ENCODE results near the gene MUSTN1. TPM values are rescaled to one million over a fixed set of nuclear protein-coding genes. Genes with fewer than 3 reads are reported as not detected.

Gene MUSTN1
- total and polyA plus RNA-seq, 11 donors = 13.5 to 207 (median 32.4) TPM

GRCh38 chr3:52851348-52851747, 16.5 kb upstream of the MUSTN1 start:
- Histone ChIP-seq H3K9me3 (no peaks in the 10 kb centered on the region), H3K27ac (no peak overlapping the region), H3K36me3 (peaks cover 0 to 84% (median 63%) of the 10 kb centered on the region in 9 donors), H3K27me3 (no peaks in the 10 kb centered on the region), H3K4me1 (peaks cover 0 to 5% (median 0%) of the 10 kb centered on the region in 12 donors), H3K4me3 (no peak overlapping the region)
- intact Hi-C loops (cut with DNase I) = loop anchor here in 8 of 10 donors (1.0 to 10.0 kb wide), 7 partner anchors 63 to 223 kb away; no protein-coding TSS in a partner anchor
- 66 to 80% (median 78%) methylated on average over 3 of the region's 3 CpGs for WGBS, 4 donors
- peak in 1 of 5 donors; percentile 20 for DNase-seq
- ATAC-seq = peak; percentile 39 to 63 (median 55)
- TF ChIP-seq, protein P1, sequence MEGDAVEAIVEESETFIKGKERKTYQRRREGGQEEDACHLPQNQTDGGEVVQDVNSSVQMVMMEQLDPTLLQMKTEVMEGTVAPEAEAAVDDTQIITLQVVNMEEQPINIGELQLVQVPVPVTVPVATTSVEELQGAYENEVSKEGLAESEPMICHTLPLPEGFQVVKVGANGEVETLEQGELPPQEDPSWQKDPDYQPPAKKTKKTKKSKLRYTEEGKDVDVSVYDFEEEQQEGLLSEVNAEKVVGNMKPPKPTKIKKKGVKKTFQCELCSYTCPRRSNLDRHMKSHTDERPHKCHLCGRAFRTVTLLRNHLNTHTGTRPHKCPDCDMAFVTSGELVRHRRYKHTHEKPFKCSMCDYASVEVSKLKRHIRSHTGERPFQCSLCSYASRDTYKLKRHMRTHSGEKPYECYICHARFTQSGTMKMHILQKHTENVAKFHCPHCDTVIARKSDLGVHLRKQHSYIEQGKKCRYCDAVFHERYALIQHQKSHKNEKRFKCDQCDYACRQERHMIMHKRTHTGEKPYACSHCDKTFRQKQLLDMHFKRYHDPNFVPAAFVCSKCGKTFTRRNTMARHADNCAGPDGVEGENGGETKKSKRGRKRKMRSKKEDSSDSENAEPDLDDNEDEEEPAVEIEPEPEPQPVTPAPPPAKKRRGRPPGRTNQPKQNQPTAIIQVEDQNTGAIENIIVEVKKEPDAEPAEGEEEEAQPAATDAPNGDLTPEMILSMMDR (IDR thresholded peaks at IDR 0.05) = peak; percentile 13 to 61 (median 44)
- TF ChIP-seq POLR2A (IDR thresholded peaks at IDR 0.05) = no peak

DNA sequence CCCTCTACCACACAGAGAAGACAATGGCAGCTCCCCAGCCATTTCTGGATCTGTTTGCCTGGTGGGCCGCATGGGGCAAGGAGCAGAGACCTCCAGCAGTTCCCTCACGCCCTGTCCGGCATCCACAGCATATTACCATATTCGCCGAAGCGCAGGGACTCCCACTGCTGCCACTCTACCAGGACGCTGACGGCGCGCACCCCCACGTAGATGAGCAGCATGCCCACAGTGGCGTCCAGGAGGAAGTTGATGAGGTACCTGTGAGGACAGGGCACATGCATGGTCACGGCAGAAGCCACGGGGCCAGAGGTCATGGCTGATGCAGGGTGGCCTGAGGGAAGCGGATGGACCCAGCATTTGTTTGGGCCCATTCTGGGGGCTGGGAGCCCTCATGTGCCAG, 14.8 kb upstream of the MUSTN1 start:
- H3K27ac ChIP-seq = no peak overlapping the region
- peaks cover under 1 to 20% (median 14%) of the 10 kb centered on the region in 12 donors for H3K4me1 ChIP-seq
- WGBS, 4 donors = 97% methylated on average over 14 to 15 of the region's 15 CpGs
- no peak for ATAC-seq
- TF ChIP-seq, protein P1 (IDR thresholded peaks at IDR 0.05) = no peak
- no peak for TF ChIP-seq POLR2A (IDR thresholded peaks at IDR 0.05)
- no peaks in the 10 kb centered on the region for H3K27me3 ChIP-seq
- intact Hi-C loops (cut with DNase I) = loop anchor here (2.0 to 10.0 kb wide), 8 partner anchors 45 to 225 kb away; partner anchors contain the start of gene STIMATE (in 1 of the 10)
- peak in 2 of 5 donors; percentile 15 to 47 for DNase-seq
- H3K4me3 ChIP-seq = no peak overlapping the region
- peaks cover 0 to 75% (median 57%) of the 10 kb centered on the region in 9 donors for H3K36me3 ChIP-seq
- H3K9me3 ChIP-seq = no peaks in the 10 kb centered on the region

DNA sequence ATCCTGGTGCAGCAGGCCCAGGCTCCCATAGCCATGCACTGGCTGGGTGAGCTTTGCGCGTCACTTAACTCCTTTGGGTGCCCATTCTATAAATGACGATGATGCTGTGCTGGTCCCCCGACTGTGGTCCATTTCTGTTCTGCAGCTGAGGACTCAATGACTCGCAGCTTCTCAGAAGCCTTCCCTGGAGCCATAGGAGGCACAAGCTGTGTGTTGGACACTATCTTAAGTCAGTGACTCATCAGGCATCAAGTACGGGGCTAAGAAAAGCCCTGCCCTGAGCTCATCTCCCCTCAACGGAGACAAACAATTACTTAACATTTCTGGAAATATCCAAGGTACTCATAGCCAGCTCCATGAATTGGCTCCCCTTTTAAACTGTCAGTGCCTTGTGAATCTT, 13.8 kb upstream of the MUSTN1 start:
- DNase-seq (peak in 2 of 5 donors; percentile 0 to 8), ATAC-seq (peak in 1 of 4 donors; percentile 15)
- Histone ChIP-seq H3K4me3 (no peak overlapping the region), H3K27ac (no peak overlapping the region), H3K9me3 (no peaks in the 10 kb centered on the region), H3K27me3 (no peaks in the 10 kb centered on the region), H3K36me3 (peaks cover 0 to 66% (median 46%) of the 10 kb centered on the region in 9 donors), H3K4me1 (peaks cover 3 to 30% (median 21%) of the 10 kb centered on the region in 12 donors)
- intact Hi-C loops (cut with DNase I) = loop anchor here in 7 of 10 donors (2.0 to 5.0 kb wide), 4 partner anchors 46 to 224 kb away; partner anchors contain the start of gene STIMATE (in 1 of the 7)
- TF ChIP-seq POLR2A (IDR thresholded peaks at IDR 0.05) = no peak
- TF ChIP-seq, protein P1 (IDR thresholded peaks at IDR 0.05) = no peak
- WGBS, 4 donors = 69 to 83% (median 75%) methylated on average over 6 to 7 of the region's 7 CpGs

GRCh38 chr3:52847726-52848125, 12.9 kb upstream of the MUSTN1 start:
- no peak for ATAC-seq
- TF ChIP-seq, protein P1 (IDR thresholded peaks at IDR 0.05) = no peak
- TF ChIP-seq POLR2A (IDR thresholded peaks at IDR 0.05) = no peak
- Histone ChIP-seq H3K9me3 (no peaks in the 10 kb centered on the region), H3K27me3 (no peaks in the 10 kb centered on the region), H3K4me3 (no peak overlapping the region), H3K4me1 (peaks cover 3 to 39% (median 27%) of the 10 kb centered on the region in 12 donors), H3K36me3 (peaks cover 0 to 64% (median 42%) of the 10 kb centered on the region in 9 donors), H3K27ac (no peak overlapping the region)
- intact Hi-C loops (cut with DNase I) = loop anchor here in 7 of 10 donors (2.0 to 5.0 kb wide), 4 partner anchors 47 to 225 kb away; partner anchors contain the start of gene STIMATE (in 1 of the 7)
- WGBS, 4 donors = 91 to 94% (median 92%) methylated on average over 7 of the region's 7 CpGs
- peak in 2 of 5 donors; percentile 11 to 21 for DNase-seq
